Chondrocyte (in vitro differentiated cells): ENCODE results near the gene CHMP2A. TPM values are rescaled to one million over a fixed set of nuclear protein-coding genes. Genes with fewer than 3 reads are reported as not detected.

Source experiments
- DNase-seq: peaks from one replicate; pipeline ENCODE4 v3.0.0; 2021; ENCODE audit warnings: mixed read lengths, low spot score
- H3K27ac Mint-ChIP-seq: one replicate; pipeline ENCODE4 v1.8.0; 2021; ENCODE audit warnings: mild to moderate bottlenecking, moderate library complexity, mixed read lengths; ENCODE audit not compliant: unreplicated experiment
- H3K27me3 Mint-ChIP-seq: 2 replicates; pipeline ENCODE4 v1.8.0; 2021; ENCODE audit warnings: low read depth, mixed read lengths
- H3K36me3 Mint-ChIP-seq: 2 replicates; pipeline ENCODE4 v1.8.0; 2021; ENCODE audit warnings: low read depth, mixed read lengths
- H3K4me1 Mint-ChIP-seq: 2 replicates; pipeline ENCODE4 v1.8.0; 2021; ENCODE audit warnings: low read depth, mild to moderate bottlenecking, mixed read lengths
- H3K4me3 Mint-ChIP-seq: one replicate; pipeline ENCODE4 v1.8.0; 2021; ENCODE audit warnings: mild to moderate bottlenecking, moderate library complexity, mixed read lengths; ENCODE audit not compliant: unreplicated experiment
- H3K9me3 Mint-ChIP-seq: 2 replicates; pipeline ENCODE4 v1.8.0; 2021; ENCODE audit warnings: low read depth, mixed read lengths
- CTCF ChIP-seq: fragments of 200-600 bp; sonication (generic); IDR thresholded peaks from 2 replicates; pipeline ENCODE4 v1.5.0; 2021; ENCODE audit warnings: antibody characterized with exemption, mild to moderate bottlenecking, moderate library complexity
- total RNA-seq: library from RNA; stranded (reverse); gene quantifications from 3 replicates; pipeline ENCODE4 v1.2.1, GENCODE V29; 2021

Gene CHMP2A
- total RNA-seq, 1 donor from 2014 or later: 85.1 TPM

- Mint-ChIP-seq H3K36me3 (no peaks in the 10 kb centered on the region), H3K4me1 (peaks cover 32% of the 10 kb centered on the region), H3K9me3 (no peaks in the 10 kb centered on the region), H3K4me3 (peak overlapping the region; percentile 85), H3K27ac (no peak overlapping the region), H3K27me3 (no peaks in the 10 kb centered on the region)
- no peak for TF ChIP-seq CTCF
- peak; percentile 73 for DNase-seq
Observed at GRCh38 chr19:58571575-58571947, 16.7 kb upstream of the CHMP2A start.

- DNase-seq: peak; percentile 88
- H3K4me3 Mint-ChIP-seq: no peak overlapping the region
- H3K27me3 Mint-ChIP-seq: no peaks in the 10 kb centered on the region
- H3K9me3 Mint-ChIP-seq: no peaks in the 10 kb centered on the region
- no peak overlapping the region for H3K27ac Mint-ChIP-seq
- H3K36me3 Mint-ChIP-seq: no peaks in the 10 kb centered on the region
- TF ChIP-seq CTCF: no peak
- H3K4me1 Mint-ChIP-seq: peaks cover 30% of the 10 kb centered on the region
Observed at GRCh38 chr19:58570770-58571574, 16.1 kb upstream of the CHMP2A start.

GRCh38 chr19:58569943-58570670 is 15.2 kb upstream of the CHMP2A start:
- H3K27ac Mint-ChIP-seq: no peak overlapping the region
- no peak overlapping the region for H3K4me3 Mint-ChIP-seq
- H3K4me1 Mint-ChIP-seq: peaks cover 26% of the 10 kb centered on the region
- H3K36me3 Mint-ChIP-seq: no peaks in the 10 kb centered on the region
- TF ChIP-seq CTCF: no peak
- H3K27me3 Mint-ChIP-seq: no peaks in the 10 kb centered on the region
- peak; percentile 52 for DNase-seq
- no peaks in the 10 kb centered on the region for H3K9me3 Mint-ChIP-seq

- H3K9me3 Mint-ChIP-seq: no peaks in the 10 kb centered on the region
- H3K4me3 Mint-ChIP-seq: no peak overlapping the region
- H3K36me3 Mint-ChIP-seq: no peaks in the 10 kb centered on the region
- peak; percentile 54 for DNase-seq
- H3K27me3 Mint-ChIP-seq: no peaks in the 10 kb centered on the region
- H3K4me1 Mint-ChIP-seq: peaks cover 22% of the 10 kb centered on the region
- no peak overlapping the region for H3K27ac Mint-ChIP-seq
- TF ChIP-seq CTCF: no peak
Observed at GRCh38 chr19:58569191-58569942, 14.5 kb upstream of the CHMP2A start.
